Measurements from ENCODE around the gene JAKMIP2. TPM values are rescaled to one million over a fixed set of nuclear protein-coding genes. Genes with fewer than 3 reads are reported as not detected.

Gene JAKMIP2
- total and polyA plus RNA-seq, 2 experiments from 2014 or later = 0.23 TPM; not detected in 1

GRCh38 chr5:147691130-147691529 is 91.4 kb downstream of the JAKMIP2 start:
- H3K36me3 ChIP-seq (ENCODE audit: low read depth) = no peaks in the 10 kb centered on the region
- H3K9me2 ChIP-seq (ENCODE audit: insufficient read depth) = no peaks in the 10 kb centered on the region
- H3K4me1 ChIP-seq (ENCODE audit: insufficient read depth) = no peaks in the 10 kb centered on the region
- no peak overlapping the region for H3K9ac ChIP-seq
- H2AFZ ChIP-seq = no peak overlapping the region
- H3K4me2 ChIP-seq (ENCODE audit: unreplicated experiment) = no peak overlapping the region
- no peaks in the 10 kb centered on the region for H3K9me3 ChIP-seq (ENCODE audit: low read depth)
- no peaks in the 10 kb centered on the region for H4K20me1 ChIP-seq (ENCODE audit: insufficient read depth)
- no peak for TF ChIP-seq EZH2phosphoT487 (IDR thresholded peaks at IDR 0.05; ENCODE audit: insufficient read depth, low read depth)
- no peak for TF ChIP-seq EZH2 (IDR thresholded peaks at IDR 0.05; ENCODE audit: insufficient read depth, poor library complexity, severe bottlenecking)
- H3K79me2 ChIP-seq (ENCODE audit: insufficient read depth) = no peaks in the 10 kb centered on the region
- WGBS, 2 experiments (ENCODE audit: low coverage in 1 of 2, low lambda C conversion rate in 2 of 2, missing lambda C conversion rate in 2 of 2) = 42 to 46% methylated on average over 3 of the region's 3 CpGs
- no peak overlapping the region for H3K27ac ChIP-seq
- in situ Hi-C loops (cut with MboI) = no loop called here
- no peaks in the 10 kb centered on the region for H3F3A ChIP-seq (ENCODE audit: insufficient read depth)
- H3K4me3 ChIP-seq = no peak overlapping the region
- no peak for DNase-seq
- H3K27me3 ChIP-seq (replicated peaks; ENCODE audit: insufficient read depth) = peaks cover 5% of the 10 kb centered on the region

GRCh38 chr5:147690595-147690994 is 91.9 kb downstream of the JAKMIP2 start:
- in situ Hi-C loops (cut with MboI) = no loop called here
- 10 to 15% methylated on average over 2 of the region's 2 CpGs for WGBS, 2 experiments (ENCODE audit: low coverage in 1 of 2, low lambda C conversion rate in 2 of 2, missing lambda C conversion rate in 2 of 2)
- no peaks in the 10 kb centered on the region for H3K9me3 ChIP-seq (ENCODE audit: low read depth)
- peaks cover 5% of the 10 kb centered on the region for H3K27me3 ChIP-seq (replicated peaks; ENCODE audit: insufficient read depth)
- H3K79me2 ChIP-seq (ENCODE audit: insufficient read depth) = no peaks in the 10 kb centered on the region
- H3K36me3 ChIP-seq (ENCODE audit: low read depth) = no peaks in the 10 kb centered on the region
- no peak overlapping the region for H2AFZ ChIP-seq
- no peaks in the 10 kb centered on the region for H4K20me1 ChIP-seq (ENCODE audit: insufficient read depth)
- TF ChIP-seq EZH2phosphoT487 (IDR thresholded peaks at IDR 0.05; ENCODE audit: insufficient read depth, low read depth) (no peak), EZH2 (IDR thresholded peaks at IDR 0.05; ENCODE audit: insufficient read depth, poor library complexity, severe bottlenecking) (no peak)
- DNase-seq = no peak
- no peaks in the 10 kb centered on the region for H3F3A ChIP-seq (ENCODE audit: insufficient read depth)
- no peaks in the 10 kb centered on the region for H3K4me1 ChIP-seq (ENCODE audit: insufficient read depth)
- H3K9ac ChIP-seq = no peak overlapping the region
- no peaks in the 10 kb centered on the region for H3K9me2 ChIP-seq (ENCODE audit: insufficient read depth)
- no peak overlapping the region for H3K27ac ChIP-seq
- H3K4me3 ChIP-seq = no peak overlapping the region
- no peak overlapping the region for H3K4me2 ChIP-seq (ENCODE audit: unreplicated experiment)

- Histone ChIP-seq H3K9me2 (ENCODE audit: insufficient read depth) (no peaks in the 10 kb centered on the region), H4K20me1 (ENCODE audit: insufficient read depth) (no peaks in the 10 kb centered on the region), H3K4me2 (ENCODE audit: unreplicated experiment) (no peak overlapping the region), H3K9ac (no peak overlapping the region), H2AFZ (no peak overlapping the region), H3K79me2 (ENCODE audit: insufficient read depth) (no peaks in the 10 kb centered on the region), H3F3A (ENCODE audit: insufficient read depth) (no peaks in the 10 kb centered on the region), H3K9me3 (ENCODE audit: low read depth) (no peaks in the 10 kb centered on the region), H3K27me3 (replicated peaks; ENCODE audit: insufficient read depth) (peaks cover 5% of the 10 kb centered on the region), H3K27ac (no peak overlapping the region), H3K4me1 (ENCODE audit: insufficient read depth) (no peaks in the 10 kb centered on the region), H3K4me3 (no peak overlapping the region), H3K36me3 (ENCODE audit: low read depth) (no peaks in the 10 kb centered on the region)
- in situ Hi-C loops (cut with MboI) = no loop called here
- DNase-seq = no peak
- no peak for TF ChIP-seq EZH2phosphoT487 (IDR thresholded peaks at IDR 0.05; ENCODE audit: insufficient read depth, low read depth)
- no peak for TF ChIP-seq EZH2 (IDR thresholded peaks at IDR 0.05; ENCODE audit: insufficient read depth, poor library complexity, severe bottlenecking)
- WGBS, 2 experiments (ENCODE audit: low coverage in 1 of 2, low lambda C conversion rate in 2 of 2, missing lambda C conversion rate in 2 of 2) = 23 to 30% methylated on average over 4 of the region's 4 CpGs
Observed at GRCh38 chr5:147689426-147689825, 93.1 kb downstream of the JAKMIP2 start.

- WGBS, 2 experiments (ENCODE audit: low coverage in 1 of 2, low lambda C conversion rate in 2 of 2, missing lambda C conversion rate in 2 of 2) = 19 to 22% methylated on average over 8 of the region's 8 CpGs
- Histone ChIP-seq H3K27ac (no peak overlapping the region), H3K4me1 (ENCODE audit: insufficient read depth) (no peaks in the 10 kb centered on the region), H3K4me2 (ENCODE audit: unreplicated experiment) (no peak overlapping the region), H3F3A (ENCODE audit: insufficient read depth) (no peaks in the 10 kb centered on the region), H3K79me2 (ENCODE audit: insufficient read depth) (no peaks in the 10 kb centered on the region), H3K9me3 (ENCODE audit: low read depth) (no peaks in the 10 kb centered on the region), H3K9ac (no peak overlapping the region), H3K36me3 (ENCODE audit: low read depth) (no peaks in the 10 kb centered on the region), H3K4me3 (no peak overlapping the region), H4K20me1 (ENCODE audit: insufficient read depth) (no peaks in the 10 kb centered on the region), H3K9me2 (ENCODE audit: insufficient read depth) (no peaks in the 10 kb centered on the region), H3K27me3 (replicated peaks; ENCODE audit: insufficient read depth) (peaks cover 5% of the 10 kb centered on the region), H2AFZ (no peak overlapping the region)
- TF ChIP-seq EZH2 (IDR thresholded peaks at IDR 0.05; ENCODE audit: insufficient read depth, poor library complexity, severe bottlenecking) (no peak), EZH2phosphoT487 (IDR thresholded peaks at IDR 0.05; ENCODE audit: insufficient read depth, low read depth) (no peak)
- in situ Hi-C loops (cut with MboI) = no loop called here
- peak; percentile 3 for DNase-seq
Observed at GRCh38 chr5:147688656-147689356, 93.7 kb downstream of the JAKMIP2 start.

Measured in GM23248 (cell line).